Measurements from ENCODE around the gene SETBP1.
"Not testable (repeated sequence)": the region's sequence is repeated elsewhere in the genome, so short reads cannot be mapped to it uniquely, and the experiment has no call there.

Gene SETBP1

GRCh38 chr18:44704135-44704789 lies 23.6 kb downstream of the SETBP1 start:
- DNase-seq (ENCODE audit: low spot score): no peak

GRCh38 chr18:44705075-44705675 lies 24.5 kb downstream of the SETBP1 start:
- no peak for DNase-seq (ENCODE audit: low spot score)

- DNase-seq (ENCODE audit: low spot score): no peak
These were observed 27.9 kb downstream of the SETBP1 start for GRCh38 chr18:44708451-44709083.

DNA sequence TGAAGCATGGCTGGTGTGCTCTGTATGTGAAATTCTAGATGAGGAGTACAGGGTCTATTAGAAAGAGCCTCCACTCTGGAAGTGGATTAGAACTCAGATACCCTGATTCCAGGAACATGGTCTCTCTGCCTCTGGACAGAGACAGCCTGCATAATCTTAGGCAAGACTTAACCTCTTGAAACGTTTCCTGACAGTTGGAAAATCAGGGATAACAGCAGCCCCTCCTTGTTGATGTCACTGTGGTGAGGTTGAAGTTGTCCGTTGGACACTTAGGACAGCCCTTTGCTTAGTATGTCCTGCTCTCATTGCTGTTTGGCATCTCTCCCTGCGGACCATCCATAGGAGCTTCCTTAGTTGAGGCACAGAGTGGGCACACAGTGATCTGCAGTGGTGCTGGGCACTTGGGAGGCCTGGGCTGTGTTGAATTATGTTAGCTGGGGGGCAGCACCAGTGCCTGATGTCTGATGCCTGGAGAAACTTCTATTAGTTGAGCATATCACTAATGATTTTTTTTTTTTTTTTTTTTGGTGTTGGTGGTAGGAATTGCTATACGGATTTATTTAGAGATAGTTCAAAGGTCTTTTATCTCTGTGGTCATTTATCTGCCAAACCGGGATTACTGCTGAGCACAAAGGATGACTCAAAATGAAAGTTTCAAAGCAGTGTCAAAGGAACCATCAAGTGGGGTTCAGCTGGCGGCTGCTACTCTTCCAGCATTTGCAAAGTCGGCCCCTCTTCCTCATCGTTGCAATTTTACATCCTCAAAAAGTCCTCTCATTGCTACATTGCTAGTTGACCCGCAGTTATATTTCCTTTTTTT lies 28.8 kb downstream of the SETBP1 start:
- no peak for DNase-seq (ENCODE audit: low spot score)

GRCh38 chr18:44710931-44711330 lies 30.2 kb downstream of the SETBP1 start:
- DNase-seq (ENCODE audit: low spot score): no peak

DNA sequence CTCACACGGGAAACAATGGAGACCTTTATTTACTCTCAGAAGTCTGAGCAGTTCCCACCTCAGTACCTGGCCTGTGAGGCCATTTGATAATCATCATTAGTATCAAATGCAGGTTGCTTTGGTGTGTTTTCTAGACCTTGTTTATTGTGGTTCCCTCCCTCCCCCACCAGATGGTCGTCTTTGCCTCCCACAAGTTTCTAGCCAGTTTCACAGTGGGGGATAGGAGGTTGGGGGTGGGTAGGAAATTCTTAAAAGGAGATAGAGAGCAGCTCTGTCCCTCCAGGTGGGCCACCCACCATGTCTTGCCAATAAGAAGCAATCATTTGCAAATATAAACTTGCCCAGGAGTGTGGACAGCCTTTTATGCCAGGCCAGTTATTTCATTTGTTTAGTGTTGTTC lies 31.3 kb downstream of the SETBP1 start:
- DNase-seq (ENCODE audit: low spot score): no peak

DNA sequence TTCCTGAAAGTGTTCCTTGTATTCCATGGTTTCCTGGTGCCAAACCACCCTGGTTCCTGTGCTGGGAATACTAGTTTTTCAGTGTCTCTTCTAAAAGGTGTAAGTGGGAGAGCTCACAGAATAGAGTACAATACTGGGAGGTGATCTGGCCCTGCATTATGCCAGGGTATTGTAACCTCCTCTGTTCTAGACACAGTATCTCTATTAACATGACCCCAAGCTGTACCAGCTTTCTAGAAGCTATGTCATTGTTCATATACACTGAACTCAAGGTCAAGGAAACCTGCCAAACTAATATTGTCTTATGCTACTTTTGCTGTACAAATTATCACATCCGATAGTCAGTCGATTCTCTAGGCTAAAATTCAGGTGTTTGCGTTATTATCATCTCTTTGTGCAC lies 32.7 kb downstream of the SETBP1 start:
- no peak for DNase-seq (ENCODE audit: low spot score)

DNA sequence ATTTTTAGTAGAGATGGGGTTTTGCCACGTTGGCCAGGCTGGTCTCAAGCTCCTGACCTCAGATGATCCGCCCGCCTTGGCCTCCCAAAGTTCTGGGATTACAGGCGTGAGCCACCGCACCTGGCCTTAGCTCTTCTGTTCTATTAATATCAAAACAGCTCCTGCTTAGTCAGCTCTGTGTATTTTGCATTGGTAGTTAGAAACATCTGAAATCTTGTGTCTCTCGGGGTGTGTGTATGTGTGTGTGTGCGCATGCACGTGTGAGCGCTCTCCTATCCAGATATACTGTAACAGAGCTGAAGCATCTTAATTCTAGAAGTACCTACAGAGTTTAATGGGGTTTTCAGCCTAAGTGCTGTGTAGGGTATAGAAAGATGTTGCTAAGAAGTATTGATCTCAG lies 33.7 kb downstream of the SETBP1 start:
- no peak for DNase-seq (ENCODE audit: low spot score)

DNA sequence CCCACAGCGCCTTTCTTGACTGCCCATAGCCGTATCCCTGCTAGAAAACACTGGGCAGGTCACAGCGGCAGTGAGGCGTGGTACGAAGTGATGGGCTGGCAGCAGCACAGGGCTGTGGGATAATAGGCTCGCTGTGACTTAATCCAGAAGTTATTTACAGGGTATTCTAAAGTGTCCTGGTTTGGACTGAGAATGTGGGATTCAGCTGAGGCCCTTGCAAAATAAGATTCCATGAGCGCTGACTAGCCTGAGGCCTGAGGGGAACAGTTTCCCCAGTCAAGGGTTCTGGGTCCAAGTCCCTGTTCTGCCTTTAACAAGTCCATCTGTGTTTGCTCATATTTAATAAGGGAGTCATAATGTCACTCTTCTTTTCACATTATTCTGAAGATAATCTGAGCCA lies 34.6 kb downstream of the SETBP1 start:
- DNase-seq (ENCODE audit: low spot score): no peak

- peak; percentile 38 for DNase-seq (ENCODE audit: low spot score)
These were observed 35.2 kb downstream of the SETBP1 start for GRCh38 chr18:44715842-44716241.

- no peak for DNase-seq (ENCODE audit: low spot score)
These were observed 36.0 kb downstream of the SETBP1 start for GRCh38 chr18:44716697-44717163.

DNA sequence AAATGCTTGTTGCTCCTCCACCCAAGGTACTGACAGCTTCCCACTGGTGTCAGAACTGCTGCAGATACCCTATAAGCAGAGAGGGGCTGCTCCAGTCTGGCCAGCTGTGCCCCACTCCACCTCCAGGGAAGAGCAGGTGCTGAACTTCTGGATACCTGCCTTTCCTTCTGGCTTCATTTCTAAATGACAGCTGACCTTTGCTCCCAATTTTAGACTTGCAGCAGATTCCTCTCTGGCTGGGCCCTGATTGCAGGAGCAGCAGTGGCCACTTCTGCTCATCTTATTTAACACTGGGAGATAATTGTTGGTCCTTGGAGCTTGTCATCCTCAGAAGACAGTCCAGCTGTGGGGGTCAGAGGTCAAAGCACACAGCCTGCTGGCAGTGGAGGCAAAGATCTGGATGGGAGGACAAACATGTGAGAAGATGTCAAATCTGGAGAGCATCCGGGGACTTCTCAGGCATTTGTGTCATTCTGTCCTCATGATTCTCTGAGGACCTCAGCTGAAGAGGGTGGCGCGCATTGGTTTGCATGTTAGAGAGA lies 38.9 kb downstream of the SETBP1 start:
- DNase-seq (ENCODE audit: low spot score): no peak

GRCh38 chr18:44721748-44722147 lies 41.1 kb downstream of the SETBP1 start:
- DNase-seq (ENCODE audit: low spot score): not testable (repeated sequence)

- DNase-seq (ENCODE audit: low spot score): no peak
These were observed 42.7 kb downstream of the SETBP1 start for GRCh38 chr18:44723411-44723810.

GRCh38 chr18:44724105-44724778 lies 43.6 kb downstream of the SETBP1 start:
- peak; percentile 67 for DNase-seq (ENCODE audit: low spot score)

GRCh38 chr18:44725300-44726058 lies 44.8 kb downstream of the SETBP1 start:
- DNase-seq (ENCODE audit: low spot score): no peak

- no peak for DNase-seq (ENCODE audit: low spot score)
These were observed 45.4 kb downstream of the SETBP1 start for GRCh38 chr18:44726059-44726421.

GRCh38 chr18:44727291-44727690 lies 46.6 kb downstream of the SETBP1 start:
- DNase-seq (ENCODE audit: low spot score): no peak

DNA sequence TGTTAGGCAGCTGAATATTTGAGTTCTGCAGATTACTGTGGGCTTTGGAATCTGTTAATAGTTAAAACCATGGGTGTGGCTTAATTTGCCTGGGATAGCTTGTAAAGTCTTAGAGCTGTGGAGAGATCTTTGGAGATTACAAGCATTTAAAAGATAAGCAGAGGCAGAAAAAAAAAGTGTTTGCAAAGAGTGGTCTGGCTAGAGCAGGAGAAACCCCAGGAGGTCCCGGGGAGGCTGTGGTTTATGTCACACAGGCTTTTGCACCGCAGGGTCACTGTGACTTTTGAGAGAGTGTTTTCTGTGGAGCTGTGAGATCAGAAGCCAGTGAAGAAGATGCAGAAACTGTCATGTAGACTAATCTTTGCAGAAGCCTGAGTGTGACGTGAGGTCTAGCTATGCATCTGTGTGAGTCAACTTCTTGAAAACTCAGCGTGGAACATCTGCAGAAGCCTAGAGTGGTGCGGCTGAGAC lies 49.0 kb downstream of the SETBP1 start:
- DNase-seq (ENCODE audit: low spot score): peak; percentile 65

GRCh38 chr18:44730803-44731529 lies 50.3 kb downstream of the SETBP1 start:
- DNase-seq (ENCODE audit: low spot score): peak; percentile 51

Data from SK-N-DZ (cell line).